ENCODE measurements around the gene ROR2. TPM values are rescaled to one million over a fixed set of nuclear protein-coding genes. Genes with fewer than 3 reads are reported as not detected.
A peak's percentile ranks its signal among the peaks of the same experiment; 100 is the strongest.
"Not testable (repeated sequence)": the region's sequence is repeated elsewhere in the genome, so short reads cannot be mapped to it uniquely, and the experiment has no call there.

Gene ROR2
- polyA plus RNA-seq (2013, experiment 1 of 2; ENCODE audit: insufficient read length) = 8.7 TPM
- polyA plus RNA-seq (2013, experiment 2 of 2; ENCODE audit: insufficient read length) = 8.4 TPM

GRCh38 chr9:91949946-91950664, at the start of gene ROR2:
TSS of gene ROR2 (minus strand) at chr9:91950228.
- DNase-seq = peak; percentile 73

- no peak for DNase-seq
Measured at GRCh38 chr9:91995000-91995655, 45.1 kb upstream of the ROR2 start.

GRCh38 chr9:91994422-91994821, 44.4 kb upstream of the ROR2 start:
- no peak for DNase-seq

GRCh38 chr9:91992461-91993041, 42.5 kb upstream of the ROR2 start:
- peak; percentile 93 for DNase-seq

GRCh38 chr9:91991721-91992341, 41.8 kb upstream of the ROR2 start:
- DNase-seq = peak; percentile 46

- peak; percentile 19 for DNase-seq
Measured at GRCh38 chr9:91986248-91986647, 36.2 kb upstream of the ROR2 start.

- DNase-seq = no peak
Measured at GRCh38 chr9:91985692-91986091, 35.7 kb upstream of the ROR2 start.

GRCh38 chr9:91978740-91979414, 28.8 kb upstream of the ROR2 start:
- DNase-seq = peak; percentile 91

GRCh38 chr9:91975254-91975653, 25.2 kb upstream of the ROR2 start:
- not testable (repeated sequence) for DNase-seq

GRCh38 chr9:91972711-91973110, 22.7 kb upstream of the ROR2 start:
- DNase-seq = no peak

- peak; percentile 34 for DNase-seq
Measured at GRCh38 chr9:91972076-91972626, 22.1 kb upstream of the ROR2 start.

- DNase-seq = no peak
Measured at GRCh38 chr9:91967259-91967658, 17.2 kb upstream of the ROR2 start.

- DNase-seq = peak; percentile 29
Measured at GRCh38 chr9:91966503-91966902, 16.5 kb upstream of the ROR2 start.

GRCh38 chr9:91963711-91964240, 13.7 kb upstream of the ROR2 start:
- no peak for DNase-seq

GRCh38 chr9:91960367-91960766, 10.3 kb upstream of the ROR2 start:
- DNase-seq = no peak

GRCh38 chr9:91958174-91958573, 8.1 kb upstream of the ROR2 start:
- no peak for DNase-seq

GRCh38 chr9:91954841-91955471, 4.9 kb upstream of the ROR2 start:
- peak; percentile 91 for DNase-seq

- no peak for DNase-seq
Measured at GRCh38 chr9:91953718-91954117, 3.7 kb upstream of the ROR2 start.

GRCh38 chr9:91951944-91952520, 2.0 kb upstream of the ROR2 start:
- DNase-seq = no peak

GRCh38 chr9:91949392-91949945, 559 bp downstream of the ROR2 start:
- peak; percentile 13 for DNase-seq

All from fibroblast of skin of scalp (primary cell).